Left ventricle myocardium inferior (tissue), 1 donor: ENCODE measurements around the gene EML3. TPM values are rescaled to one million over a fixed set of nuclear protein-coding genes. Genes with fewer than 3 reads are reported as not detected.
"Not testable (repeated sequence)": the region's sequence is repeated elsewhere in the genome, so short reads cannot be mapped to it uniquely, and the experiment has no call there.

Experiments used
- DNase-seq: peaks from one replicate; pipeline ENCODE4 v3.0.0-alpha.2; 2020
- H3K27ac ChIP-seq: fragments of 200-600 bp; replicated peaks from 2 replicates; pipeline ENCODE4 v1.8.0; 2021
- H3K27me3 ChIP-seq: fragments of 200-600 bp; 2 replicates; pipeline ENCODE4 v1.8.0; 2021; ENCODE audit warnings: low read depth
- H3K36me3 ChIP-seq: fragments of 200-600 bp; 2 replicates; pipeline ENCODE4 v1.8.0; 2021
- H3K4me1 ChIP-seq: fragments of 200-600 bp; 2 replicates; pipeline ENCODE4 v1.8.0; 2021
- H3K4me3 ChIP-seq: fragments of 200-600 bp; 2 replicates; pipeline ENCODE4 v1.8.0; 2021; ENCODE audit warnings: mild to moderate bottlenecking, moderate library complexity
- H3K9me3 ChIP-seq: fragments of 200-600 bp; replicated peaks from 2 replicates; pipeline ENCODE4 v1.8.0; 2021
- intact Hi-C: fragments of 100-400 bp; cut with micrococcal nuclease; formaldehyde crosslinking; loops from one replicate; pipeline ENCODE4 v1.11.0; 2022
- total RNA-seq: library from RNA; stranded (reverse); fragmentation: NEBNext Ultra II Directional; extraction: Animal tissue kit (Norgen Biotek cat#: 25700); gene quantifications from one replicate; pipeline ENCODE4 v1.2.1, GENCODE V29; 2021
- TF ChIP-seq, protein P1 (sequence below): fragments of 200-600 bp; IDR thresholded peaks from 2 replicates; pipeline ENCODE4 v1.8.0; 2021; ENCODE audit warnings: antibody characterized with exemption, mild to moderate bottlenecking, borderline replicate concordance
- donor health status: DM: no; HTN: yes; CAD: no; lungs with severe emphysema.

Gene EML3
- total RNA-seq, 1 donor from 2014 or later = 14.6 TPM

DNA sequence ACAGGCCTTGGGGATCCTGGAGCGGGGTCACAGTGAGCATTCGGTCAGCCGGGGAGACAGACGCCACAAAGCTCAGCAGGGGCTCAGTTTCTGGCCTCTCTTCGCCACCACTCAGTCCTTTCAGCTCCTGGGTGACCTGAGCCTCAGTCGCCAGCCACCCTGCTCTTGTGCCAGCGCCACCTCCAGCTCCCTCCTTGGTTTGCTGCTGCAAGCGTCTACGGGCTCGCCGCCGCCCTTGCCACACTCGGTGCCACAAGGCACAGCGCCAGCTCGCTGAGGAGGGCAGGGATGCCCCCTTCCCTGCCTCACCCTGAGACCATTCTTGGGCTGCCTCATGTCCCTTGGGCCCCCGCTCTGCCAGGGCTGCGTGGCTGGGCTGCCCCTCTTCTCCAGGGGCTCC is 37.4 kb downstream of the EML3 start:
- no peaks in the 10 kb centered on the region for H3K27me3 ChIP-seq
- peak overlapping the region; percentile 94 for H3K27ac ChIP-seq
- no peak for DNase-seq
- peaks cover 61% of the 10 kb centered on the region for H3K36me3 ChIP-seq
- peaks cover 70% of the 10 kb centered on the region for H3K4me1 ChIP-seq
- H3K9me3 ChIP-seq = no peaks in the 10 kb centered on the region
- peak overlapping the region; percentile 94 for H3K4me3 ChIP-seq
- intact Hi-C loops = no loop called here
- TF ChIP-seq, protein P1, sequence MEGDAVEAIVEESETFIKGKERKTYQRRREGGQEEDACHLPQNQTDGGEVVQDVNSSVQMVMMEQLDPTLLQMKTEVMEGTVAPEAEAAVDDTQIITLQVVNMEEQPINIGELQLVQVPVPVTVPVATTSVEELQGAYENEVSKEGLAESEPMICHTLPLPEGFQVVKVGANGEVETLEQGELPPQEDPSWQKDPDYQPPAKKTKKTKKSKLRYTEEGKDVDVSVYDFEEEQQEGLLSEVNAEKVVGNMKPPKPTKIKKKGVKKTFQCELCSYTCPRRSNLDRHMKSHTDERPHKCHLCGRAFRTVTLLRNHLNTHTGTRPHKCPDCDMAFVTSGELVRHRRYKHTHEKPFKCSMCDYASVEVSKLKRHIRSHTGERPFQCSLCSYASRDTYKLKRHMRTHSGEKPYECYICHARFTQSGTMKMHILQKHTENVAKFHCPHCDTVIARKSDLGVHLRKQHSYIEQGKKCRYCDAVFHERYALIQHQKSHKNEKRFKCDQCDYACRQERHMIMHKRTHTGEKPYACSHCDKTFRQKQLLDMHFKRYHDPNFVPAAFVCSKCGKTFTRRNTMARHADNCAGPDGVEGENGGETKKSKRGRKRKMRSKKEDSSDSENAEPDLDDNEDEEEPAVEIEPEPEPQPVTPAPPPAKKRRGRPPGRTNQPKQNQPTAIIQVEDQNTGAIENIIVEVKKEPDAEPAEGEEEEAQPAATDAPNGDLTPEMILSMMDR = no peak

DNA sequence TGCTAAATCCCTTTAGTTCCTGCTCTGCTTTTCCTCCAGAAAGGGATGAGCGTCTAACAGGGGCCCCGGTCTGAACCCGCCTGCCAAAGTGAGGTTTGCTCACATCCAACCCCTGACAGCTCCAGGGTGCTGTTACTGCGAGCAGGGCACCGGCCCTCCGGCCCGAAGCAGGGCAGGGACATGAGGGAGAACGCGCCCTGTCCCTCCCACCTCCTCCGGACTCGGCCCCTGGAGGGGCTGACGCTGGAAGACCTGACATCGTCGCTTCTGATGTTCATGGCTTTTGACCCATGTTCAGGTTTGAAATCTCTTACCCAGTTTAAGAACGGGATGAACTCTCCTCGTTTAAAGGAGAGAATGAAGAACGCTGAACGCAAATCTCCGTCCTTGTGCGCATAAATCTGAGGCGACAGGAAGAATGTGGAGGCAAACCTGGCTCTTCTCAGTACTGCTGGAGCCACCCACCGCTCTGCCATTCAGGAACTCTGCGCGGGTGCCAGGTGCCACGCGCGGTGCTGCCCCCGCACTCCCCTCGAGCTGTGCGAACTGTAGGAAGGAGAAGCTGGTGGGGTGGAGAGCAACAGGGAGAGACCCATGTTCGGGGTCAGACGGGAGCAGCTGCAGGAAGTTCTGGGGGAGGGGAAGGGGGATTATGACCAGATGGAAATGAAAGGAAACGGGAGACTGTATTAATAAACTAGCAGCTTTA is 38.1 kb downstream of the EML3 start:
- Histone ChIP-seq H3K27ac (peak overlapping the region; percentile 94), H3K4me3 (peak overlapping the region; percentile 94), H3K4me1 (peaks cover 76% of the 10 kb centered on the region), H3K27me3 (no peaks in the 10 kb centered on the region), H3K36me3 (peaks cover 62% of the 10 kb centered on the region), H3K9me3 (no peaks in the 10 kb centered on the region)
- intact Hi-C loops = no loop called here
- TF ChIP-seq, protein P1 = no peak
- DNase-seq = peak; percentile 41

DNA sequence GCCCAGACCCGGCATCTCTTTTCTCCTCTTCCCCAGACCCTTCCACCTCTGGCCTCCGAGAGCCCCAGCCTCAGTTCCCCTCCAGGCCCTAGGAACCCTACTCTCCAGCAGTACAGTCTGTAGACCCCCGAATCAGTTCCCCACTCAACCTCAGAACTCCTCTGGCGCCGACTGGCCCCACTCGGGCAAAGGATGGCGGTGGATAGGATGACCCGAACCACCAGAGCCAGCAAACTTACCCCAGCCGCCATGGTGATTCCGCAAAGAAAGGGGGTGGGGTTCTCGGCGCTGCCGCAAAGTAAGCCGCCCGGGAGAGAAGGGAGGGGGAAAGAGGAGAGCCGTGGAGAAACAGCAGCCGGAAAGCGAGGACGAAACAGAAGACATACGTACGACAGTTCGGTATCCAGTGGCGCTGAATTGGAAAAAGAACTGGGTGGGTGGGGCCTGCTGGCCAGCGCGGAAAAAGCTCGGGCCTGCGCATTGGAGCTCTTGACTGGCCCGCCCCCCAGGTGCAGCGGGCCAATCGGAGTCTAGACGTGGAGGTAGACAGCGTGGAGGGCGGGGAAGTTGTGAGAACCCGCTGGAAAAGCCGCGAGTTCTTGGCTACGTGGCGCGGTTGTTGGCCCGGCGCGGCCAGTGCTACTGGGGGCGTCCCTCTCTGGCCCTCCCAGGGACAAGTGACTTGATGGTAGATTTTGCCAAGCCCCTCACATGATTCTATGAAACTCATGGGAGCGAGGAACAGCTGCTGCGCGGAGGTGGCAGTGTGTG is 38.8 kb downstream of the EML3 start, which contains the start of gene EEF1G:
EEF1G (minus strand) TSS at position 300 of the 771 bp plus-strand sequence; CDS start at position 251, 49 bp downstream.
- Histone ChIP-seq H3K27me3 (no peaks in the 10 kb centered on the region), H3K36me3 (peaks cover 62% of the 10 kb centered on the region), H3K4me3 (peak within 1 kb of the TSS; percentile 94), H3K9me3 (no peaks in the 10 kb centered on the region), H3K27ac (peak within 1 kb of the TSS; percentile 94), H3K4me1 (peaks cover 81% of the 10 kb centered on the region)
- TF ChIP-seq, protein P1 = no peak
- intact Hi-C loops = no loop called here
- DNase-seq = peak; percentile 97

DNA sequence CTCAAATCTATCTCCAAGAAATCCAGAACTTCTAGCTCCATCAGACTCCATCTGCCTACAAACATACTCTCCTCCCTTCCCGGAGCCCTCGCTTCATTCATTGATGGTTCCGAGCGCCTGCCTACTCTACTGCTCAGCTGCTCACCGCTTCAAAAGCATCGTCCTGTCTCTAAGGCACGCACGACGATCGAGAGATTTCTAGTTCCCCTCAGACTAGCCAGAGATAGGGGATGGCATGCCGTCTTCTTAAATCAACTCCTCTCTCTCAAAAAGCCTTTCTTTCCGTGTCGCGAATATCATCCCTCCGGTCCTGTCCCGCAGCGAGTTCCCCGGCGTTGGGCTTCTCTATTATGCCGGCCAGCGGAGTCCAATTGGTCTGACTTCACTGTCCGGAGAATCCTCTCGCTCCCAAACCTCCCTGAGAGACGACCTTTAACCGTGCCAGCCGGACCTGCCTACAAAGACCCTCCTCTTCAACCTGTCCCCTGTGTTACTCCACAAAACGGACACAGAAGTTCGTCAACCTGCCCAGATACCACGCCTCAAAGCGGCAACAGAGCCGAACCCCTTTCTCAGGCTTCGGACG is 39.5 kb downstream of the EML3 start:
- H3K9me3 ChIP-seq = no peaks in the 10 kb centered on the region
- intact Hi-C loops = no loop called here
- TF ChIP-seq, protein P1 = no peak
- H3K4me1 ChIP-seq = peaks cover 76% of the 10 kb centered on the region
- H3K27ac ChIP-seq = peak overlapping the region; percentile 87
- H3K4me3 ChIP-seq = peak overlapping the region; percentile 94
- no peaks in the 10 kb centered on the region for H3K27me3 ChIP-seq
- no peak for DNase-seq
- H3K36me3 ChIP-seq = peaks cover 62% of the 10 kb centered on the region

DNA sequence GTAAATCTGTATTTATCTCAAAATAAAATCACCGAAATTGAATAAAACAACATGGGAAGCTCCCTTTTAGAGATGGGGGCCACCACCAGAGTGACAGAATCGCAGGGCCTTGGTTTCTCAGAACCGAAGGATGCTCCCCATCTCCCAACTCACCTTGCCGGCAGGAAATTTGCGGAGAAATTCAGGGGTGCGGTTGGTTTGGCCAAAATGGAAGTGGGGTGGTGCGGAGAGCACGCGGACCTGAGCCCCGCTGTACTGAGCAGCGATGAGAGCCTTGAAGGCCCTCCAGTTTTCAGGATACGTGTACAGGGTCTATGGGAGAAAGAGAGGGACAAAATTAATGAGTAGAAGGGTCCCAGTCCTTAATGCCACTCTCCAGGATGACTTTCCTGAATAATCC is 40.1 kb downstream of the EML3 start:
- Histone ChIP-seq H3K4me1 (peaks cover 74% of the 10 kb centered on the region), H3K4me3 (peak overlapping the region; percentile 94), H3K27ac (peak overlapping the region; percentile 87), H3K9me3 (no peaks in the 10 kb centered on the region), H3K27me3 (no peaks in the 10 kb centered on the region), H3K36me3 (peaks cover 63% of the 10 kb centered on the region)
- no peak for DNase-seq
- intact Hi-C loops = no loop called here
- TF ChIP-seq, protein P1 = no peak

DNA sequence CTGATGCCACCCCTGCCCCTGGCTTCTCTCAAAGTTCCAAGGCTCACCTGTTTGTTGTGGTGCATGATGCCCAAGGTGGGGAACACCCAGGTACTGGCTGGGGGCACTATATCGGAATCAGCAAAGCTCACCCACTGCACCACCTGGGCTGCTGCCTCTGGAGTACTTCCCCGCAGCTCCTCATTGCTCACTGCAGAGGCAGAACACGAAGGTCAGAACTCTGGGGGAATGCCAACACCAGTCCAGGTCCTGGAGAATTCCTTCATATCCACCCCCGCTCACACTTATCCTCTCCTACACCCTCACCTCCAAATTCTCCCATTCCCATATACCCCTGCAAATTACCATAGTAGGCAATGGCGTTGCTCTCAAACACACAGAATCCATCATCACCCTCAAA is 41.1 kb downstream of the EML3 start:
- intact Hi-C loops, H3K27ac ChIP-seq, H3K9me3 ChIP-seq, H3K27me3 ChIP-seq, DNase-seq, H3K4me3 ChIP-seq: not testable (repeated sequence)
- Histone ChIP-seq H3K4me1 (peaks cover 68% of the 10 kb centered on the region), H3K36me3 (peaks cover 63% of the 10 kb centered on the region)

DNA sequence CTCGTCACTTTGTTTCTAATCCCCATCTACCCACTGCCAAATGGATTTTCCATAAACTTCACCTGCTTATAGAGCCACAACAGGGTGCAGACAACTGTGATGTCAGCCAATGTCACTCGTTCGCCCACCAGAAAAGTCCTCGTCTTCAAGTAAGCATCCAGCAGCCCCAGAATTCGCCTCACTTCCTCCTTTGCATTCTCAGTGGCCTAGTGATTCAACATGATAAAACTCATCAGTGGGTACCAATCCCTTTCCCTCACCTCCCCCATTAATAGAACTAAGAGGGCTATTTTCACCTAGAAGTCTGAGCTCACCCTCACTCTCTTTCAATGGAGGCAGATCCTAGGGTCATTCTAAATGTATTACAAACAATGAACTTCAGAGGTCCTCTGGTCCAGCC is 41.7 kb downstream of the EML3 start:
- intact Hi-C loops = not testable (repeated sequence)

More for the DNA sequence above, 41.7 kb downstream of the EML3 start:
- H3K4me3 ChIP-seq, DNase-seq, H3K27me3 ChIP-seq, H3K9me3 ChIP-seq: not testable (repeated sequence)
- Histone ChIP-seq H3K36me3 (peaks cover 67% of the 10 kb centered on the region), H3K4me1 (peaks cover 62% of the 10 kb centered on the region), H3K27ac (peak overlapping the region; percentile 9)
